ENCODE results near the gene FALEC. TPM values are rescaled to one million over a fixed set of nuclear protein-coding genes. Genes with fewer than 3 reads are reported as not detected.

Gene FALEC
- total RNA-seq, 1 donor from 2014 or later, result 0.43 TPM

DNA sequence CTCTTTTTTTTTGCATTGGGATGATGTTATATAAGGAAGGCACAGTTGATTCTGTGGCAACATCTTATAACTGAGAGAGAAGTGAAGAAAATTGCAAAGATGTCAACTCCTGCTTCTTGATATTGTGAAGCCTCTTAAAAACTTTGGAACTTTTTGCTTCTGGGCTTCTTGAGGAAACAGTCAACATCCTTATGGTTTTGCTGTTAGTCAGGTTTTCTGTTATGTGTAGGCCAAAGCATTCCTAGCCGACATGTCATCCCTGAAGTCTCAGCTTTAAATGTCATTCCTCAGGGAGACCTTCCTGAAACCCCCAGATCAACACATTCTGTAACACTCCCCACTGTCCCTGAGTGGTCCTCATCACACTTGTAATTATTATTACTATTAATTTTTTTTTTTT lies 12.6 kb downstream of the FALEC start:
- Histone ChIP-seq H3K79me2 (ENCODE audit: insufficient read depth, low read length) (no peaks in the 10 kb centered on the region), H3K27me3 (ENCODE audit: insufficient read depth, low read length) (no peaks in the 10 kb centered on the region), H3K9me3 (ENCODE audit: insufficient read depth, low read depth, low read length) (no peaks in the 10 kb centered on the region), H3K4me2 (ENCODE audit: low read length) (peak overlapping the region; percentile 71), H3K36me3 (ENCODE audit: insufficient read depth, low read length) (no peaks in the 10 kb centered on the region), H3K4me1 (ENCODE audit: insufficient read depth, low read length) (peaks cover 30% of the 10 kb centered on the region), H3K9ac (ENCODE audit: low read length) (peak overlapping the region; percentile 12), H4K20me1 (ENCODE audit: insufficient read depth, low read length) (no peaks in the 10 kb centered on the region), H2AFZ (ENCODE audit: low read depth, low read length) (peak overlapping the region; percentile 13), H3K27ac (ENCODE audit: low read depth, low read length) (peak overlapping the region; percentile 61), H3K4me3 (ENCODE audit: insufficient read depth, low read depth, low read length) (peak overlapping the region; percentile 9)
- no peaks in the 10 kb centered on the region for H3K27me3 Mint-ChIP-seq (ENCODE audit: low read depth, unreplicated experiment)
- H3K9me3 Mint-ChIP-seq (ENCODE audit: unreplicated experiment), result peaks cover 3% of the 10 kb centered on the region
- peak; percentile 78 for FAIRE-seq
- DNase-seq (ENCODE audit: low read depth), result peak; percentile 89
- no peaks in the 10 kb centered on the region for H3K36me3 Mint-ChIP-seq (ENCODE audit: low read depth, unreplicated experiment)
- H3K4me3 Mint-ChIP-seq (ENCODE audit: unreplicated experiment), result peak overlapping the region; percentile 42
- H3K4me1 Mint-ChIP-seq (ENCODE audit: low read depth, unreplicated experiment), result peaks cover 13% of the 10 kb centered on the region
- peak overlapping the region; percentile 54 for H3K27ac Mint-ChIP-seq (ENCODE audit: unreplicated experiment)
- TF ChIP-seq EZH2 (IDR thresholded peaks at IDR 0.05; ENCODE audit: insufficient read depth, low read length), result no peak
- TF ChIP-seq, protein P1, sequence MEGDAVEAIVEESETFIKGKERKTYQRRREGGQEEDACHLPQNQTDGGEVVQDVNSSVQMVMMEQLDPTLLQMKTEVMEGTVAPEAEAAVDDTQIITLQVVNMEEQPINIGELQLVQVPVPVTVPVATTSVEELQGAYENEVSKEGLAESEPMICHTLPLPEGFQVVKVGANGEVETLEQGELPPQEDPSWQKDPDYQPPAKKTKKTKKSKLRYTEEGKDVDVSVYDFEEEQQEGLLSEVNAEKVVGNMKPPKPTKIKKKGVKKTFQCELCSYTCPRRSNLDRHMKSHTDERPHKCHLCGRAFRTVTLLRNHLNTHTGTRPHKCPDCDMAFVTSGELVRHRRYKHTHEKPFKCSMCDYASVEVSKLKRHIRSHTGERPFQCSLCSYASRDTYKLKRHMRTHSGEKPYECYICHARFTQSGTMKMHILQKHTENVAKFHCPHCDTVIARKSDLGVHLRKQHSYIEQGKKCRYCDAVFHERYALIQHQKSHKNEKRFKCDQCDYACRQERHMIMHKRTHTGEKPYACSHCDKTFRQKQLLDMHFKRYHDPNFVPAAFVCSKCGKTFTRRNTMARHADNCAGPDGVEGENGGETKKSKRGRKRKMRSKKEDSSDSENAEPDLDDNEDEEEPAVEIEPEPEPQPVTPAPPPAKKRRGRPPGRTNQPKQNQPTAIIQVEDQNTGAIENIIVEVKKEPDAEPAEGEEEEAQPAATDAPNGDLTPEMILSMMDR (IDR thresholded peaks at IDR 0.05; ENCODE audit: insufficient read depth, low read depth, low read length), result no peak

DNA sequence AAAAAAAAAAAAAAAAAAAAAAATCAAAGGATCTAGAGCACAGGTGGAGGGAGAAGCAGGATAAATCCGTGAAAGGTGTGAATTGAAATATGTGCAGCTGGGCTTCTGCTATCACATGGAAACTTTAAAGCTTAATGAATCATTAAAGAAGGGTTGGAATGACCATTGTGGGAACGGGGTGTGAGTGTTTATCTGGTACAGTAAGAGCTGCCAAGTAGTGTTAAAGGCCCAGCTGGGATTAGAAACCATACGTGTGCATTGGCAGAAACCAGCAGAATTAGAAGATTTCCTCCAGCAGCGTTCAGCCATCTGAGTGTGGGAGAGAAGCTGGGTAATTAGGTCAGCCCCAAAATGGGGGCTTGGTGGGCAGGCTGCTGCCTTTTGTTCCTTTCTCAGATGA lies 13.5 kb downstream of the FALEC start:
- H3K9me3 Mint-ChIP-seq (ENCODE audit: unreplicated experiment), result peaks cover 3% of the 10 kb centered on the region
- FAIRE-seq, result no peak
- H4K20me1 ChIP-seq (ENCODE audit: insufficient read depth, low read length), result no peaks in the 10 kb centered on the region
- TF ChIP-seq, protein P1 (IDR thresholded peaks at IDR 0.05; ENCODE audit: insufficient read depth, low read depth, low read length), result no peak
- TF ChIP-seq EZH2 (IDR thresholded peaks at IDR 0.05; ENCODE audit: insufficient read depth, low read length), result no peak
- no peaks in the 10 kb centered on the region for H3K27me3 Mint-ChIP-seq (ENCODE audit: low read depth, unreplicated experiment)
- H3K79me2 ChIP-seq (ENCODE audit: insufficient read depth, low read length), result no peaks in the 10 kb centered on the region
- H3K36me3 Mint-ChIP-seq (ENCODE audit: low read depth, unreplicated experiment), result no peaks in the 10 kb centered on the region
- peak overlapping the region; percentile 63 for H3K27ac Mint-ChIP-seq (ENCODE audit: unreplicated experiment)
- no peak overlapping the region for H3K9ac ChIP-seq (ENCODE audit: low read length)
- H3K27me3 ChIP-seq (ENCODE audit: insufficient read depth, low read length), result no peaks in the 10 kb centered on the region
- H3K27ac ChIP-seq (ENCODE audit: low read depth, low read length), result peak overlapping the region; percentile 61
- H3K4me2 ChIP-seq (ENCODE audit: low read length), result peak overlapping the region; percentile 36
- peaks cover 13% of the 10 kb centered on the region for H3K4me1 Mint-ChIP-seq (ENCODE audit: low read depth, unreplicated experiment)
- H3K4me3 ChIP-seq (ENCODE audit: insufficient read depth, low read depth, low read length), result no peak overlapping the region
- H3K4me1 ChIP-seq (ENCODE audit: insufficient read depth, low read length), result peaks cover 30% of the 10 kb centered on the region
- DNase-seq (ENCODE audit: low read depth), result peak; percentile 94
- no peak overlapping the region for H2AFZ ChIP-seq (ENCODE audit: low read depth, low read length)
- no peak overlapping the region for H3K4me3 Mint-ChIP-seq (ENCODE audit: unreplicated experiment)
- H3K9me3 ChIP-seq (ENCODE audit: insufficient read depth, low read depth, low read length), result no peaks in the 10 kb centered on the region
- no peaks in the 10 kb centered on the region for H3K36me3 ChIP-seq (ENCODE audit: insufficient read depth, low read length)

DNA sequence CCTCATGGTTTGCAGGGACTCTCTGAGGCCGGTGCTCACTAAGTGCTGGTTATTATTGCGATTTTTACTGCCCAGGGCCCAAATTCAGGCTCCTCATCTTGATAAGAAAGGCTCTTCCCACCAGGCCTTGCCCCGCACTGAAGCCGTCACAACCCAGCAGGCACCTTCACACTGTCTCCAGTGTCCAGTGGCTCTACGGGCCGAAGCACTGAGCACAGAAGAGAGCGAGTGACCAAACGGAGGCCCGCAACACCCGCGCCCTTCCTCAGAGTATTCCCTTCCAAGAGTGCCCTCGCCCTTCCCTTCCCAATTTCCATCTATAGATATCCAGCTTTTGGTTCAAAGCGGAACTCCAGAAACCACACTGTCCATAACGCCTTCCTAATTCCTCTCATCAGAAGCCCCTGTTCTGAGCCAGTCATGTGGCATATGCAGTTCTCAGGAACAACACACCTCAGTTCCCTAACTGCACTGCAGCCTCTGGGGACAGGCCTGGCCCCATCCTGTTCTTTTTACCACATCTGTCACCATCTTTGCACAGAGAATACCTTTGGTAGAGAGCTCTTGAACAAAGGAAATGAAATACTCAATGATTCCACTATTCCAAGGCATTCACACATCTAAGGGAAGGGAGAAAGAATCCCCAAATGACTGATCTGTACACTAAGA lies 15.1 kb downstream of the FALEC start:
- Histone ChIP-seq H3K4me3 (ENCODE audit: insufficient read depth, low read depth, low read length) (no peak overlapping the region), H3K4me1 (ENCODE audit: insufficient read depth, low read length) (peaks cover 32% of the 10 kb centered on the region), H3K27ac (ENCODE audit: low read depth, low read length) (no peak overlapping the region), H3K79me2 (ENCODE audit: insufficient read depth, low read length) (no peaks in the 10 kb centered on the region), H3K36me3 (ENCODE audit: insufficient read depth, low read length) (no peaks in the 10 kb centered on the region), H3K4me2 (ENCODE audit: low read length) (no peak overlapping the region), H3K9ac (ENCODE audit: low read length) (no peak overlapping the region), H4K20me1 (ENCODE audit: insufficient read depth, low read length) (no peaks in the 10 kb centered on the region), H2AFZ (ENCODE audit: low read depth, low read length) (no peak overlapping the region), H3K27me3 (ENCODE audit: insufficient read depth, low read length) (no peaks in the 10 kb centered on the region), H3K9me3 (ENCODE audit: insufficient read depth, low read depth, low read length) (no peaks in the 10 kb centered on the region)
- FAIRE-seq, result no peak
- Mint-ChIP-seq H3K4me3 (ENCODE audit: unreplicated experiment) (no peak overlapping the region), H3K9me3 (ENCODE audit: unreplicated experiment) (peaks cover 2% of the 10 kb centered on the region), H3K27me3 (ENCODE audit: low read depth, unreplicated experiment) (no peaks in the 10 kb centered on the region), H3K36me3 (ENCODE audit: low read depth, unreplicated experiment) (no peaks in the 10 kb centered on the region), H3K4me1 (ENCODE audit: low read depth, unreplicated experiment) (peaks cover 14% of the 10 kb centered on the region), H3K27ac (ENCODE audit: unreplicated experiment) (no peak overlapping the region)
- DNase-seq (ENCODE audit: low read depth), result no peak
- TF ChIP-seq, protein P1 (IDR thresholded peaks at IDR 0.05; ENCODE audit: insufficient read depth, low read depth, low read length), result no peak
- no peak for TF ChIP-seq EZH2 (IDR thresholded peaks at IDR 0.05; ENCODE audit: insufficient read depth, low read length)
